GM12878 (cell line): ENCODE results near the gene GAGE10. TPM values are rescaled to one million over a fixed set of nuclear protein-coding genes. Genes with fewer than 3 reads are reported as not detected.

Source experiments
- BACH1 ChIP-seq: fragments of 450-650 bp; IDR thresholded peaks from 2 replicates; pipeline ENCODE4 v1.6.1; 2017; ENCODE audit warnings: mild to moderate bottlenecking, borderline replicate concordance
- BCLAF1 ChIP-seq: fragments of 450-650 bp; IDR thresholded peaks from 2 replicates; pipeline ENCODE4 v1.6.1; 2017; ENCODE audit warnings: antibody characterized with exemption, mild to moderate bottlenecking, moderate library complexity
- DPF2 ChIP-seq: fragments of 450-650 bp; IDR thresholded peaks from 2 replicates; pipeline ENCODE4 v1.6.1; 2017; ENCODE audit warnings: mild to moderate bottlenecking
- E2F8 ChIP-seq: fragments of 450-650 bp; IDR thresholded peaks from 2 replicates; pipeline ENCODE4 v1.6.1; 2018; ENCODE audit warnings: mild to moderate bottlenecking, low read depth, moderate library complexity; ENCODE audit not compliant: partially characterized antibody
- IKZF1 ChIP-seq: fragments of 450-650 bp; conservative IDR thresholded peaks from 2 replicates; pipeline ENCODE4 v1.6.1; 2017; ENCODE audit warnings: antibody characterized with exemption, mild to moderate bottlenecking
- JUNB ChIP-seq: IDR thresholded peaks from 2 replicates; pipeline ENCODE4 v1.6.1; 2016; ENCODE audit warnings: antibody characterized with exemption, mild to moderate bottlenecking
- MTA3 ChIP-seq: IDR thresholded peaks from 2 replicates; pipeline ENCODE4 v1.6.1; 2012; ENCODE audit warnings: low read length, inconsistent platforms, borderline replicate concordance
- POLR2A ChIP-seq: IDR thresholded peaks from 2 replicates; pipeline ENCODE4 v1.6.1; 2011; ENCODE audit warnings: low read depth, mild to moderate bottlenecking, low read length
- SPI1 ChIP-seq: IDR thresholded peaks from 2 replicates; pipeline ENCODE4 v1.6.1; 2011; ENCODE audit warnings: low read depth, mild to moderate bottlenecking, low read length, moderate library complexity, borderline replicate concordance; ENCODE audit not compliant: insufficient read depth
- SUZ12 ChIP-seq: fragments of 200-600 bp; sonication (generic); IDR thresholded peaks from one replicate; pipeline ENCODE4 v1.6.1; 2018; ENCODE audit warnings: antibody characterized with exemption, mild to moderate bottlenecking; ENCODE audit not compliant: unreplicated experiment
- TAF1 ChIP-seq: IDR thresholded peaks from 2 replicates; pipeline ENCODE4 v1.6.1; 2011; ENCODE audit warnings: mild to moderate bottlenecking, low read depth, low read length, borderline replicate concordance
- polyA plus RNA-seq, 11 experiments: library from polyadenylated mRNA; depleted of rRNA in 4 of 11; unstranded in 6 of 11; stranded (reverse) in 5 of 11; fragments of >200 nt; fragmentation: Nextera tagmentation in 4 of 11; fragmentation: Illumina TruSeq in 1 of 11; extraction: Ambion mirVana in 4 of 11; extraction: Trizol in 1 of 11; gene quantifications; 1 replicate in 1 of 11; 2 replicates in 10 of 11; pipeline versions ENCODE4 v1.2.1 to v1.2.3, GENCODE V29; 2011 to 2016; ENCODE audit warnings: inconsistent platforms in 2 of 11, missing spikeins in 2 of 11, low read depth in 1 of 11
- total RNA-seq, 4 experiments: library from RNA; depleted of rRNA in 3 of 4; stranded (reverse); fragments of >200 nt in 3 of 4; fragmentation: Illumina TruSeq in 1 of 4; extraction: Trizol in 1 of 4; gene quantifications; 2 replicates each; pipeline versions ENCODE4 v1.2.1 to v1.2.3, GENCODE V29; 2013 to 2021

GAGE10 gene
- total and polyA plus RNA-seq, 10 of the 15 experiments (the other 5 are each of a cell fraction or from before 2014, with no cell fraction given): not detected

- TF ChIP-seq BCLAF1 (no peak), TAF1 (peak; percentile 23; the same call in 1 of the 2 replicates), E2F8 (no peak), MTA3 (no peak), JUNB (no peak), SPI1 (no peak), BACH1 (peak; percentile 56), SUZ12 (no peak), IKZF1 (peak; percentile 83), POLR2A (peak; percentile 87), DPF2 (peak; percentile 63)
- TF ChIP-seq, all 136 proteins: peak for 9
These were observed 33.6 kb upstream of the GAGE10 start, which contains the start of gene PPP1R3F (continued) for GRCh38 chrX:49269767-49270248.
